A549 (cell line): ENCODE data around the gene MLLT10. TPM values are rescaled to one million over a fixed set of nuclear protein-coding genes. Genes with fewer than 3 reads are reported as not detected.
A peak's percentile ranks its signal among the peaks of the same experiment; 100 is the strongest.

Experiments used
- ATAC-seq, 2 experiments: fragments of 200-7000 bp in 1 of 2; fragments of >200 bp in 1 of 2; cut with Nextera tagmentation in 1 of 2; cut with Tn5 transposase in 1 of 2; 3 replicates each; pipeline versions ENCODE4 v1.8.0 to v1.9.1; 2018 to 2020; ENCODE audit warnings: mild to moderate bottlenecking in 1 of 2, moderate library complexity in 1 of 2
- CTCF ChIA-PET: fragments of 300-600 bp; sonication (Branson Sonifier 250); formaldehyde crosslinking; extraction: SDS; loops from one replicate; lab custom pipeline; 2021; ENCODE audit warnings: antibody characterized with exemption, inconsistent platforms; lab: Yijun Ruan, JAX
- POLR2A ChIA-PET: fragments of 350-600 bp; formaldehyde crosslinking; extraction: SDS; loops from one replicate; lab custom pipeline; 2021; ENCODE audit warnings: antibody characterized with exemption, inconsistent platforms; lab: Yijun Ruan, JAX
- DNase-seq, 2 experiments: peaks; one replicate each; pipeline versions ENCODE4 v3.0.0 to v3.0.0-alpha.2; 2011 to 2016; ENCODE audit warnings: low read depth in 1 of 2, low spot score in 1 of 2
- FAIRE-seq: peaks from 2 replicates; lab custom pipeline; 2011; peaks lifted over from hg19 to GRCh38; lab: Jason Lieb, UNC
- H3K27ac ChIP-seq, 2 experiments: fragments of >200 bp; sonication (Bioruptor Twin); formaldehyde crosslinking; 3 replicates each; pipeline ENCODE4 v1.5.1; 2016 to 2017
- H3K4me1 ChIP-seq: fragments of >200 bp; sonication (Bioruptor Twin); formaldehyde crosslinking; 3 replicates; pipeline ENCODE4 v1.6.1; 2016
- H3K4me2 ChIP-seq: fragments of >200 bp; sonication (Bioruptor Twin); formaldehyde crosslinking; 3 replicates; pipeline ENCODE4 v1.6.1; 2016
- H3K4me3 ChIP-seq: fragments of >200 bp; sonication (Bioruptor Twin); formaldehyde crosslinking; 3 replicates; pipeline ENCODE4 v1.5.1; 2016
- H3K9me3 ChIP-seq: fragments of >200 bp; sonication (Bioruptor Twin); formaldehyde crosslinking; 3 replicates; pipeline ENCODE4 v1.6.1; 2016
- CEBPB ChIP-seq, 2 experiments: fragments of >200 bp in 1 of 2; sonication (Bioruptor Twin) in 1 of 2; formaldehyde crosslinking in 1 of 2; IDR thresholded peaks; 2 replicates each; pipeline ENCODE4 v1.6.1; 2012 to 2016
- CHD2 ChIP-seq: fragments of 150-350 bp; IDR thresholded peaks from 2 replicates; pipeline ENCODE4 v1.6.1; 2014; ENCODE audit warnings: low read length; ENCODE audit not compliant: partially characterized antibody
- CHD4 ChIP-seq: fragments of 200-600 bp; sonication (generic); IDR thresholded peaks from 2 replicates; pipeline ENCODE4 v1.6.1; 2016; ENCODE audit warnings: antibody characterized with exemption, mild to moderate bottlenecking, borderline replicate concordance
- EHMT2 ChIP-seq: fragments of 200-600 bp; sonication (generic); IDR thresholded peaks from 2 replicates; pipeline ENCODE4 v1.6.1; 2016; ENCODE audit warnings: antibody characterized with exemption, low read depth, mild to moderate bottlenecking, moderate library complexity
- ESRRA ChIP-seq: fragments of 150-350 bp; IDR thresholded peaks from 2 replicates; pipeline ENCODE4 v1.6.1; 2014; ENCODE audit warnings: mild to moderate bottlenecking, low read length, borderline replicate concordance
- FOSB ChIP-seq: fragments of 250-450 bp; sonication (Bioruptor Pico); IDR thresholded peaks from 2 replicates; pipeline ENCODE4 v1.5.0; 2020; ENCODE audit warnings: mild to moderate bottlenecking, moderate library complexity
- FOSL2 ChIP-seq, 2 experiments: fragments of 450-650 bp in 1 of 2; fragments of >200 bp in 1 of 2; sonication (Bioruptor Twin) in 1 of 2; formaldehyde crosslinking; IDR thresholded peaks; 2 replicates each; pipeline versions ENCODE4 v1.5.0 to v1.6.1; 2016 to 2020; ENCODE audit warnings: mild to moderate bottlenecking in 1 of 2, moderate library complexity in 1 of 2
- FOXS1 ChIP-seq: fragments of 250-450 bp; sonication (Bioruptor Pico); IDR thresholded peaks from 2 replicates; pipeline ENCODE4 v1.5.0; 2020; ENCODE audit warnings: mild to moderate bottlenecking, moderate library complexity
- GATA3 ChIP-seq: IDR thresholded peaks from 2 replicates; pipeline ENCODE4 v1.6.1; 2012; ENCODE audit warnings: borderline replicate concordance
- HDAC2 ChIP-seq: fragments of 200-600 bp; sonication (generic); IDR thresholded peaks from 2 replicates; pipeline ENCODE4 v1.6.1; 2016
- HEYL ChIP-seq: fragments of 250-450 bp; sonication (Bioruptor Pico); IDR thresholded peaks from 2 replicates; pipeline ENCODE4 v1.8.0; 2021; ENCODE audit warnings: mild to moderate bottlenecking, moderate library complexity
- HOXB5 ChIP-seq: fragments of 250-450 bp; sonication (Bioruptor Pico); IDR thresholded peaks from 2 replicates; pipeline ENCODE4 v1.5.0; 2020; ENCODE audit warnings: mild to moderate bottlenecking, moderate library complexity
- JUN ChIP-seq, 2 experiments: fragments of >200 bp; sonication (Bioruptor Twin); formaldehyde crosslinking; IDR thresholded peaks; 2 replicates in 1 of 2; 3 replicates in 1 of 2; pipeline ENCODE4 v1.6.1; 2016 to 2017
- KDM1A ChIP-seq: fragments of 200-600 bp; sonication (generic); IDR thresholded peaks from 2 replicates; pipeline ENCODE4 v1.6.1; 2016; ENCODE audit warnings: low read depth, mild to moderate bottlenecking
- MAFK ChIP-seq: fragments of 450-650 bp; IDR thresholded peaks from 2 replicates; pipeline ENCODE4 v1.6.1; 2014; ENCODE audit not compliant: partially characterized antibody
- MAZ ChIP-seq: fragments of 150-350 bp; IDR thresholded peaks from 2 replicates; pipeline ENCODE4 v1.6.1; 2014; ENCODE audit warnings: antibody characterized with exemption, low read depth, low read length, borderline replicate concordance
- NFE2L2 ChIP-seq: fragments of 150-350 bp; conservative IDR thresholded peaks from 2 replicates; pipeline ENCODE4 v1.6.1; 2014; ENCODE audit warnings: low read length
- PHF8 ChIP-seq: fragments of 200-600 bp; sonication (generic); IDR thresholded peaks from 2 replicates; pipeline ENCODE4 v1.6.1; 2016; ENCODE audit warnings: low read depth, mild to moderate bottlenecking, antibody characterized with exemption, moderate library complexity, borderline replicate concordance
- POLR2AphosphoS2 ChIP-seq: conservative IDR thresholded peaks from 2 replicates; pipeline ENCODE4 v1.6.1; 2012; ENCODE audit warnings: low read length, improper control_type of control experiment, inconsistent platforms
- RFX5 ChIP-seq: fragments of 450-650 bp; IDR thresholded peaks from 2 replicates; pipeline ENCODE4 v1.7.1; 2014; ENCODE audit warnings: antibody characterized with exemption, mild to moderate bottlenecking, moderate library complexity
- RNF2 ChIP-seq: fragments of 200-600 bp; sonication (generic); IDR thresholded peaks from 2 replicates; pipeline ENCODE4 v1.6.1; 2016; ENCODE audit warnings: low read depth, mild to moderate bottlenecking, antibody characterized with exemption, moderate library complexity, borderline replicate concordance
- SREBF2 ChIP-seq: fragments of 450-650 bp; IDR thresholded peaks from 2 replicates; pipeline ENCODE4 v1.6.1; 2014; ENCODE audit warnings: mild to moderate bottlenecking, moderate library complexity
- TFCP2L1 ChIP-seq: fragments of 250-450 bp; sonication (Bioruptor Pico); IDR thresholded peaks from 2 replicates; pipeline ENCODE4 v1.5.0; 2021; ENCODE audit warnings: mild to moderate bottlenecking
- USF2 ChIP-seq: fragments of 450-650 bp; IDR thresholded peaks from 2 replicates; pipeline ENCODE4 v1.6.1; 2014; ENCODE audit warnings: antibody characterized with exemption
- ZC3H11A ChIP-seq: fragments of 450-650 bp; IDR thresholded peaks from 2 replicates; pipeline ENCODE4 v1.6.1; 2014; ENCODE audit warnings: antibody characterized with exemption, mild to moderate bottlenecking
- ZFP36 ChIP-seq: fragments of 450-650 bp; IDR thresholded peaks from 2 replicates; pipeline ENCODE4 v1.6.1; 2014; ENCODE audit warnings: borderline replicate concordance; ENCODE audit not compliant: partially characterized antibody
- ZNF302 ChIP-seq: fragments of 250-450 bp; sonication (Bioruptor Pico); IDR thresholded peaks from 2 replicates; pipeline ENCODE4 v1.9.0; 2021; ENCODE audit warnings: inconsistent platforms, mild to moderate bottlenecking, moderate library complexity
- WGBS: methylation state at CpG from one replicate; pipeline ENCODE4 v1.1.6; 2017; ENCODE audit errors: missing lambda C conversion rate; 5-methylcytosine and 5-hydroxymethylcytosine counted together
- polyA plus RNA-seq, 4 experiments: library from polyadenylated mRNA; depleted of rRNA in 3 of 4; stranded (reverse); fragments of >200 nt; fragmentation: RNase III in 1 of 4; extraction: RNeasy Plus Mini Kit Qiagen cat#74134 plus additional on column Dnase treatment in 1 of 4; gene quantifications; 2 replicates in 3 of 4; 3 replicates in 1 of 4; pipeline ENCODE4 v1.2.3, GENCODE V29; 2011 to 2017
- TF ChIP-seq, protein P1 (sequence below): IDR thresholded peaks from 2 replicates; pipeline ENCODE4 v1.6.1; 2012; ENCODE audit warnings: low read depth, borderline replicate concordance
- TF ChIP-seq, protein P2 (sequence below): fragments of 250-450 bp; sonication (Bioruptor Pico); IDR thresholded peaks from 2 replicates; pipeline ENCODE4 v1.5.0; 2021; ENCODE audit warnings: mild to moderate bottlenecking, moderate library complexity, borderline replicate concordance
- TF ChIP-seq, protein P3 (sequence below): IDR thresholded peaks from 2 replicates; pipeline ENCODE4 v1.6.1; 2012
- TF ChIP-seq, protein P4 (sequence below): fragments of >200 bp; sonication (Bioruptor Twin); formaldehyde crosslinking; IDR thresholded peaks from 2 replicates; pipeline ENCODE4 v1.6.1; 2016

The MLLT10 gene
- polyA plus RNA-seq, 2 of the 4 experiments (the other 2 are of a cell fraction), result 41.7 to 54.1 TPM

DNA sequence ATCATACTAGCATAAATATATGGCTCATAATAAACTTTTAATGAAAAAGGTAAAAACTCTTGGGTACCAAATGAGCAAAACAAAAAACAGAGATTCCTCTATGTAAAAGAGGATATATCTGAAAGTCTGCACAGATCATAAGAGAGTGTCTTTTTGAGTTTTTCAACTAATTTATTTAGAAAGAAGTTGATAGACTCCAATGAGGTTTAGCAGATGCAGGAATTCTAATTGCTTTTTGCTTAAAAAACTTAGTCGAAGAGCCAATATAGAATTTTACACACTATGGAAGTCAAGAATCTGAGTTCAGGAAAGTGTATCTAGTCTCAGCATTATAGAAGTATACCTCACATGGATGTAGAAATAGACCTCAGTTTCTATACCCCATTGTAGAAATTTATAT is 3.4 kb upstream of the MLLT10 start:
- POLR2A ChIA-PET, result interaction anchor here (0.7 to 1.9 kb wide), 2 partner anchors 34 to 452 kb away, joined by 3 to 11 read pairs; no protein-coding TSS in a partner anchor
- H3K4me3 ChIP-seq, result no peak overlapping the region; the same call in 2 of the 3 replicates
- 5% methylated on average over 1 of the region's 1 CpG for WGBS
- no peaks in the 10 kb centered on the region for H3K9me3 ChIP-seq
- FAIRE-seq (no peak), DNase-seq (peak in 1 of 2 experiments; percentile 16)
- CTCF ChIA-PET, result interaction anchor here (5.9 kb wide), 1 partner anchor 35 kb away, joined by 37 read pairs; no protein-coding TSS in a partner anchor
- H3K27ac ChIP-seq, result peak overlapping the region; percentile 72 to 94; a peak in 5 of 6 replicates
- peak overlapping the region; percentile 83 for H3K4me2 ChIP-seq
- H3K4me1 ChIP-seq, result peaks cover 28% of the 10 kb centered on the region
- TF ChIP-seq JUN (IDR thresholded peaks at IDR 0.05), result no peak
- TF ChIP-seq, protein P1, sequence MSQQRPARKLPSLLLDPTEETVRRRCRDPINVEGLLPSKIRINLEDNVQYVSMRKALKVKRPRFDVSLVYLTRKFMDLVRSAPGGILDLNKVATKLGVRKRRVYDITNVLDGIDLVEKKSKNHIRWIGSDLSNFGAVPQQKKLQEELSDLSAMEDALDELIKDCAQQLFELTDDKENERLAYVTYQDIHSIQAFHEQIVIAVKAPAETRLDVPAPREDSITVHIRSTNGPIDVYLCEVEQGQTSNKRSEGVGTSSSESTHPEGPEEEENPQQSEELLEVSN, result no peak
- TF ChIP-seq ZNF302 (CRISPR knock-in tag), result no peak
- no peak for TF ChIP-seq NFE2L2
- no peak for TF ChIP-seq ESRRA
- TF ChIP-seq FOSL2 (IDR thresholded peaks at IDR 0.05), result no peak
- no peak for TF ChIP-seq FOSL2 (CRISPR knock-in tag; IDR thresholded peaks at IDR 0.05)
- TF ChIP-seq MAFK, result no peak
- TF ChIP-seq GATA3, result no peak
- TF ChIP-seq POLR2AphosphoS2, result no peak
- no peak for TF ChIP-seq HDAC2
- no peak for TF ChIP-seq HOXB5
- TF ChIP-seq USF2, result no peak
- no peak for TF ChIP-seq MAZ
- TF ChIP-seq, protein P2, sequence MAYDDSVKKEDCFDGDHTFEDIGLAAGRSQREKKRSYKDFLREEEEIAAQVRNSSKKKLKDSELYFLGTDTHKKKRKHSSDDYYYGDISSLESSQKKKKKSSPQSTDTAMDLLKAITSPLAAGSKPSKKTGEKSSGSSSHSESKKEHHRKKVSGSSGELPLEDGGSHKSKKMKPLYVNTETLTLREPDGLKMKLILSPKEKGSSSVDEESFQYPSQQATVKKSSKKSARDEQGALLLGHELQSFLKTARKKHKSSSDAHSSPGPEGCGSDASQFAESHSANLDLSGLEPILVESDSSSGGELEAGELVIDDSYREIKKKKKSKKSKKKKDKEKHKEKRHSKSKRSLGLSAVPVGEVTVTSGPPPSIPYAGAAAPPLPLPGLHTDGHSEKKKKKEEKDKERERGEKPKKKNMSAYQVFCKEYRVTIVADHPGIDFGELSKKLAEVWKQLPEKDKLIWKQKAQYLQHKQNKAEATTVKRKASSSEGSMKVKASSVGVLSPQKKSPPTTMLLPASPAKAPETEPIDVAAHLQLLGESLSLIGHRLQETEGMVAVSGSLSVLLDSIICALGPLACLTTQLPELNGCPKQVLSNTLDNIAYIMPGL (CRISPR knock-in tag), result no peak
- no peak for TF ChIP-seq TFCP2L1 (CRISPR knock-in tag)
- TF ChIP-seq KDM1A, result no peak
- TF ChIP-seq CHD2, result no peak
- TF ChIP-seq, protein P3, sequence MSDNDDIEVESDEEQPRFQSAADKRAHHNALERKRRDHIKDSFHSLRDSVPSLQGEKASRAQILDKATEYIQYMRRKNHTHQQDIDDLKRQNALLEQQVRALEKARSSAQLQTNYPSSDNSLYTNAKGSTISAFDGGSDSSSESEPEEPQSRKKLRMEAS, result no peak
- TF ChIP-seq SREBF2, result no peak
- no peak for TF ChIP-seq PHF8
- TF ChIP-seq, all 56 proteins: peak for 0
- ATAC-seq, result no peak

DNA sequence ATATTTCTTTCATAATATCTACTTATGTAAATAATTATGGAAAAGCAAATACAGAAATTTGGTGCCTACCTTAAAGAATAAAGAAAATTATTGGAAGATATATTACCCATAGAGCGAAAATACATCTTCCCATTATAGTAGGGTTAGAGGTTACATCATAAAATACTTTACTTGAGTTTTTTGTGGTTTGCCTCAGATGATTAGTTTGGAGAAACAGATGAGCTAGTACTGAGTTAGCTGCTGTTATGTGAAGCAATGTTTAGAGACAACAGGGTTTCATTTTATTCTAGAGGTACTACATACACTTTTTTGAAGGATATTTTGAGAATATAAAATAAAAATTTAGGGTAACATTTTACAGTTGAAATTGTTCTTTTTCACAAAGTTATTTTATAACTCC is 2.9 kb upstream of the MLLT10 start:
- no peaks in the 10 kb centered on the region for H3K9me3 ChIP-seq
- WGBS, result 19% methylated on average over 1 of the region's 1 CpG
- FAIRE-seq (no peak), DNase-seq (peak in 1 of 2 experiments; percentile 35), ATAC-seq (no peak)
- peak overlapping the region; percentile 83 for H3K4me2 ChIP-seq
- peak overlapping the region; percentile 73 to 94; a peak in 5 of 6 replicates for H3K27ac ChIP-seq
- peaks cover 33% of the 10 kb centered on the region for H3K4me1 ChIP-seq
- ChIA-PET POLR2A (interaction anchor here (0.6 to 1.9 kb wide), 3 partner anchors 35 to 451 kb away, joined by 3 to 11 read pairs (median 3); no protein-coding TSS in a partner anchor), CTCF (interaction anchor here (5.9 kb wide), 1 partner anchor 36 kb away, joined by 37 read pairs; no protein-coding TSS in a partner anchor)
- TF ChIP-seq RFX5, result no peak
- no peak for TF ChIP-seq EHMT2
- no peak for TF ChIP-seq HDAC2
- no peak for TF ChIP-seq ZC3H11A
- no peak for TF ChIP-seq HEYL (CRISPR knock-in tag)
- TF ChIP-seq, protein P4, sequence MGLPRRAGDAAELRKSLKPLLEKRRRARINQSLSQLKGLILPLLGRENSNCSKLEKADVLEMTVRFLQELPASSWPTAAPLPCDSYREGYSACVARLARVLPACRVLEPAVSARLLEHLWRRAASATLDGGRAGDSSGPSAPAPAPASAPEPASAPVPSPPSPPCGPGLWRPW, result no peak
- no peak for TF ChIP-seq CHD4
- TF ChIP-seq FOSB (CRISPR knock-in tag), result no peak
- no peak for TF ChIP-seq ZFP36
- TF ChIP-seq RNF2, result no peak
- no peak for TF ChIP-seq USF2
- TF ChIP-seq CEBPB (IDR thresholded peaks at IDR 0.05), result no peak
- no peak for TF ChIP-seq FOXS1 (CRISPR knock-in tag)
- no peak overlapping the region; the same call in 2 of the 3 replicates for H3K4me3 ChIP-seq
